Measurements from ENCODE around the gene LDB3.
A peak's percentile ranks its signal among the peaks of the same experiment; 100 is the strongest.

Gene LDB3

DNA sequence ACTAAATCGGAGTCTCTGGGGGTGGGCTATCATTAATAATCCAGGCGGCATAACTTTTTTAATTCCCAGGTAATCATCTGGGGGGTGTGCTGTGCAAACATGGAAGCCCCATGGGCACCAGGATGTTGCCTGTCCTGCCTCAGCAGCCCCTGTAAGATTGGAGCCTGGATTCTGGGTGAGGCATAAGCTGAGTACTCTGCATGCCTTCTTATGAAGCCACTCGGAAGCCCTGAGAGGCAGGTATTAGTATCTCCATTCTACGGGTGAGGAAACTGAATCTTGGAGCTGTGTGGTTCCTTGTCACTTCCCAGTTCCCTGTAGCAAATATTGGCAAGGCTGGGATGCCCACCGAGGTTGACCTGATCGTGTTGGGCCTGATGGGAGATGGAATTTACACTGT, 21.4 kb upstream of the LDB3 start:
- TF ChIP-seq, protein P1, sequence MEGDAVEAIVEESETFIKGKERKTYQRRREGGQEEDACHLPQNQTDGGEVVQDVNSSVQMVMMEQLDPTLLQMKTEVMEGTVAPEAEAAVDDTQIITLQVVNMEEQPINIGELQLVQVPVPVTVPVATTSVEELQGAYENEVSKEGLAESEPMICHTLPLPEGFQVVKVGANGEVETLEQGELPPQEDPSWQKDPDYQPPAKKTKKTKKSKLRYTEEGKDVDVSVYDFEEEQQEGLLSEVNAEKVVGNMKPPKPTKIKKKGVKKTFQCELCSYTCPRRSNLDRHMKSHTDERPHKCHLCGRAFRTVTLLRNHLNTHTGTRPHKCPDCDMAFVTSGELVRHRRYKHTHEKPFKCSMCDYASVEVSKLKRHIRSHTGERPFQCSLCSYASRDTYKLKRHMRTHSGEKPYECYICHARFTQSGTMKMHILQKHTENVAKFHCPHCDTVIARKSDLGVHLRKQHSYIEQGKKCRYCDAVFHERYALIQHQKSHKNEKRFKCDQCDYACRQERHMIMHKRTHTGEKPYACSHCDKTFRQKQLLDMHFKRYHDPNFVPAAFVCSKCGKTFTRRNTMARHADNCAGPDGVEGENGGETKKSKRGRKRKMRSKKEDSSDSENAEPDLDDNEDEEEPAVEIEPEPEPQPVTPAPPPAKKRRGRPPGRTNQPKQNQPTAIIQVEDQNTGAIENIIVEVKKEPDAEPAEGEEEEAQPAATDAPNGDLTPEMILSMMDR (IDR thresholded peaks at IDR 0.05; ENCODE audit: insufficient read depth, low read depth, low read length, missing control alignments) = no peak
- no peak overlapping the region for H3K4me3 ChIP-seq (ENCODE audit: low read depth, low read length)
- DNase-seq (ENCODE audit: low read depth) = no peak

DNA sequence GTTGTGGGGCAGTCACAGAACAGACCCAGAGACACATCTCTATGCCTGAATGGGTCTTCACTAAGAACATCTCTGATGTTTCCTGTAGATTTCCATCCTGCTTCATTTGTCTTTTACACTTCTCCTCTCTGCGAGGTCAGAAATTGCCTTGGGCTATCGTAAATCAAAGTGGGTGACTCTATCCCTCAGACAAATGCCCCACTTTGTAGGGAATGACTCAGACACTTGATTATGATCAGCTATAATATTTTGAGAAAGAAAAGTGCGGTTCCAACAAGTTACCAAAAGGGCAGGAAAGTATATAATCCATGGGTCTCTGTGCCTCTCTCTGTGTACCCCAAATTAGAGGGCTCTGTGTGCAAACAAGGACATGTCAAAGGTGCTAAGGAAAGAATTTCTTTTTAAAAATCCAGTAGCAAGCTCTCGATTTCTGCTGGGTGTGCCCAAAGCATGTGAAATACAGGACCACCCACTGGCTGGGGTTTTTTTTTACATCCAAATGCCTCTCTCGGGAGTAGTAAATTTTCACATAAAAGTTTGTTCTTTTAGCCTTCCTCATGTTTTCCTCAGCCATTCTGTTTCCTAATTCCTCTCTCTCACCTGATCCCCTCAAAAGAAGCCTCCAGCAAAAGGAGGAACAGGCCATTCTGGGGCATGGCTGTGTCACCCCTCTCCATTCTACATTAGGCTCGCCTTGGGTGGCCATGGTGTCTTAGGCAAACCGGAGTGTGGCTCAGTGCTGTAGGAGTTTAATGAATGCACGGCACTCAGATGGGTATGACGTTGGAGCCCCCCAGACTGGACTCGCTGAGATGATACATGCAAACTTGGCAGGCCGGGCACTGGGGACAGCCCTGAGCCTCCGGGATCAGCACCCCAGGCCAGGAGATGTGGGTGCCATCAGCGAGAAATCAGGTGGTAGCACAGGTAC, 20.3 kb upstream of the LDB3 start:
- H3K4me3 ChIP-seq (ENCODE audit: low read depth, low read length) = no peak overlapping the region
- no peak for DNase-seq (ENCODE audit: low read depth)
- TF ChIP-seq, protein P1 (IDR thresholded peaks at IDR 0.05; ENCODE audit: insufficient read depth, low read depth, low read length, missing control alignments) = no peak

DNA sequence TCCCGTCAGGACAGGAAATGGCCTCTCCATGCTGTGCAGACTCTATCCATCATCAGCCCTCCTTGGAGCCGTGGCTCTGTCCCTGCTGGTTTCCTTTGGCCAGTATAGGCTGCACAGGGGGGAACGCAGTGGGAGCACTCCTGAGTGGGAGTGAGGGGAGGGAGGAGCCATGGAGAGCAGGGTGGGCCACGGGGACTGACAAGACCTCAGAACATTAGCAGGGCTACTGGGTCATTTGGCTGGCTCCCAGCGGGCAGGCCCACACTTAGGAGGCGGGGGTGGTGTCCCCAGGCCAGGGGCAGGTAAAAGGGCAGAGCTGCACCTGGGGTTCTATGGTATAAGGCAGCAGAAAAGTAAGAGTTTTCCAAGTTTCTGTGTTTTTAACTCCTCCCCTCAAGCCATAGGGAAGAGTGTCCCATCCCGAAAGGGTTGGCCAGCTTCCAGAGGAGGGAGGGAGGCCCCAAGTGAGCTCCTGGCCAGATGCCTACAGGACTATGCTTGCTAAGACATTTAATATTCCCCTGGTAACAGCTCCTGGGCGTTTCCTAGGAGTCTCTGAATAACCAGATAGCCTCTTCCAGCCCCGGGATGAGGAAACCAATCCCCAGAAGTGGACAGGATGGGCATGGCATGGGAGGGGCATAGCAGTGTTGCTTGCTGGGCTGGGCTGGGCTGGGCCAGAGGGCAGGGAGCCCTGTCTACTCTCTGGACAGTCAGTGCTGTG, 19.4 kb upstream of the LDB3 start:
- no peak overlapping the region for H3K4me3 ChIP-seq (ENCODE audit: low read depth, low read length)
- peak; percentile 0 for DNase-seq (ENCODE audit: low read depth)
- TF ChIP-seq, protein P1 (IDR thresholded peaks at IDR 0.05; ENCODE audit: insufficient read depth, low read depth, low read length, missing control alignments) = no peak

DNA sequence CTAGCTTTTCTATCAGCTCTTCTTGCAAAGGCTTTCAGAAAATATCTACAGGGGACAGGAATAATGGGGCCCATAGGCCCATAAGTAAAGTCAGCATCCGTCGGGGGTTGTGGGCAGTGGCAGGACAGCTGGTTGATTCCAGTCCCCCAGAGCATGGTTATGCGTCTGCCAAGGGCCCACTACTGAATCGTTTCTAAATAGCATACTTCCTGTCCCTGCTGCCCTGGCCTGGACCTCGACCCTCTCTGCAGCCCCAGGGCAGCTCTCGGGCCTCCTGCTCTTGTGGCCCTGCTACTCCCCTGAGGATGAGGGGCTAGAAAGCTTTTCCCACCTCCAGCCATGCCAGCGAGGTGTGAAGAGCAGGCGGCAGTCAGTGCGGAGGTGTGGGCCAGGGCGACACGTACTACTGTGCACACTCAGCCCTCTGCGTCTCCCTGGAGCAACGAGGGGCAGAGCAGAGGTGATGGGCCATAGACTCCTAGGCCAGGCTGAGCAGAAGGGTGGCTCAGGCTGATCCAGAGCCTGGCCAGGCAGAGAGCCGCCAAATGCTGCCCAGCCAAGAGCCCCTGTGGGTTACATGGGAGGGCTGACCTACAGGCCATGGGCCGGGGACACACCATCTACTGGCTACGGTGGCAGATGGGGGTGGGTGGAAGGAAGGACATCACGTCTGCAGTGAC, 18.7 kb upstream of the LDB3 start:
- peak; percentile 0 for DNase-seq (ENCODE audit: low read depth)
- TF ChIP-seq, protein P1 (IDR thresholded peaks at IDR 0.05; ENCODE audit: insufficient read depth, low read depth, low read length, missing control alignments) = no peak
- no peak overlapping the region for H3K4me3 ChIP-seq (ENCODE audit: low read depth, low read length)

DNA sequence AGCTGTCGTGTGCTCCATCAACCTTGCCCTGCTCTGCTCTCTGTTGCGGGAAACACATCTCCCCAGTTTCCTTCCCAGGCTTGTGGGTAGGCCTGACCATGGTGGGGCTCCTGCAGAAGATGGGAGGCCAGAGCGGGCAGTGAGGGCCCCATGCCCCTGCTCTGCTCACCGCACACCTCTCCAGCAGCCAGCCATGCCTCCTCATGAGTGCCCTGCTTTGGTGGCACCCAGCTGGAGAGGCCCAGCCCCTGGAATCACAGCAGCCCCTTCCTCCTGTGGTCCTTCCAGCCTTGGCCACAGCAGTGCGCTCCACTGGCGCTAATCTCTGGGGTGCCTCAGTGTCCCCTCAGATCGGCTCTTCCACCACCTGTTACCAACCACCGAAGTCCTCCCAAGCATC, 18.2 kb upstream of the LDB3 start:
- H3K4me3 ChIP-seq (ENCODE audit: low read depth, low read length) = no peak overlapping the region
- no peak for DNase-seq (ENCODE audit: low read depth)
- TF ChIP-seq, protein P1 (IDR thresholded peaks at IDR 0.05; ENCODE audit: insufficient read depth, low read depth, low read length, missing control alignments) = no peak

DNA sequence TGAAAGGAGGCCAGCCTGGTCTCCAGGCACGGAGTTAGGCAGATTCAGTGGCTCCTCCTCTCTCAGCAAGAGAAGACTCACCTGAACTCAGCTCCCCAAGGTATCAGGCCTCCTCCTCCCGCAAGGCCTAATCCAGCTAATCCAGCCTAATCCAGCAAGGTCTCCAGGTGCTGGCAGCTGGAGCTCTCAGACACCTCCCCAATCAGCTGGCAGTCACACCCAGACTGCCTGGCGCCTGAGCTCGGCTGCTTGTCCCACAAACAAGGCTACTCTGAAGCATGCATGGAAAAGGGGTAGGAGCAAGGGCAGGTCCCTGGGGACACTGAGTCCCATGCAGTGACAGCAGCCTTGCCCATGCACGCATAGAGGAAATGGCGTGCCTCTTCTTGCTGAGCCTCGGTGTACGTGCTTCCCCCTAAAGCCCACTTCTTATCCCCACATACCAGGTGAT, 17.3 kb upstream of the LDB3 start:
- DNase-seq (ENCODE audit: low read depth) = no peak
- no peak overlapping the region for H3K4me3 ChIP-seq (ENCODE audit: low read depth, low read length)
- TF ChIP-seq, protein P1 (IDR thresholded peaks at IDR 0.05; ENCODE audit: insufficient read depth, low read depth, low read length, missing control alignments) = no peak

Data from GM12865 (cell line).